ENCODE results near the gene ZFP36. TPM values are rescaled to one million over a fixed set of nuclear protein-coding genes. Genes with fewer than 3 reads are reported as not detected.

ZFP36 gene
- total and polyA plus RNA-seq, 5 donors from 2014 or later, result 89.8 to 1,400 (median 116) TPM

DNA sequence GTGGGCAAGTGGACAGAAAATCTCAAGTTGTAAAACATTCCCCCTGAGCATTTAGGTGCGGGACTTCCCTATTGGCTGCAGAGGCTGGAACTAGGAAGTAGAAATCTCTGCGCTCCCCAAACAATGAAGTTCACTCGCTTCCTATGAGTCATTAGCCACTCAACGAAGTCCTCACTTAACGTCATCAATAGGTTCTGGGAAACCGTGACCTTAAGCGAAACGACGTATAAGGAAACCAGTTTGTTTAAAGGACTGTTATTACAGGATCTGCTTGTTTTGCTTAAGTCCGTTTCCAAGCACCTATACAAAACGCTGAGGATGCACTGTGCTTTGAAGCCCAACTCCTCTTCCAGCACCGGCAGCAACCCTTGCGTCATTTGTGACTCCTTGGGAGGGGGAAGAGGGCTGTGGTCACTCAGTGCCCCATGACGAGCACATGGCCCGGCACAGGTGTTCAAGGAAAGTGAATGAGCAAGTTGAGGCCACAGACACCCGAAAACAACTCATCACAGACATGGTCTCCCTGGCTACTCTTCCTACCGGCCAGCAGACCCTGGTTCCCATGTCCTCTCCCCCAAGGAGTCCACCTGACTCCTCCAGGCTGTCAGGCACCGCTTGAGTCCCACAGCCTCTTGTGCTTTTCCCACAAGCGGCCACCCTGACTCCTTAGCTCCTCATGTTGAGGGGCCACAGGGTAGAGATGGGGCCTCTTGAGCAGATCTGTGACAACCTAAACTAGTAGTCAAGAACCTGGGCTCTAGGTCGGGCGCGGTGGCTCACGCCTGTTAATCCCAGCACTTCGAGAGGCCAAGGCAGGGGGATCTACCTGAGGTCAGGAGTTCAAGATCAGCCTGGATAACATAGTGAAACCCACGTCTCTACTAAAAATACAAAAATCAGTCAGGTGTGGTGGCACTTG lies 24.3 kb downstream of the ZFP36 start:
- H3K9me3 ChIP-seq (ENCODE audit: control insufficient read depth in 2 of 2, low read length in 2 of 2), result no peaks in the 10 kb centered on the region
- H3K4me1 ChIP-seq (ENCODE audit: control insufficient read depth, insufficient read depth, low read length, poor library complexity, severe bottlenecking), result peaks cover 28% of the 10 kb centered on the region
- H3K36me3 ChIP-seq (ENCODE audit: control insufficient read depth, insufficient read depth, low read length), result peaks cover 23% of the 10 kb centered on the region
- Mint-ChIP-seq H3K4me1 (peaks cover 0 to 53% (median 33%) of the 10 kb centered on the region in 4 donors), H3K4me3 (peak overlapping the region in 3 of 4 donors; percentile 21 to 90 (median 86)), H3K27me3 (peaks cover 2% of the 10 kb centered on the region), H3K36me3 (peaks cover 22% of the 10 kb centered on the region), H3K27ac (peak overlapping the region; percentile 47 to 89 (median 84)), H3K9me3 (no peaks in the 10 kb centered on the region)
- no peak overlapping the region for H3K4me3 ChIP-seq (ENCODE audit: low read depth, low read length)
- peak overlapping the region; percentile 82 for H3K27ac ChIP-seq (ENCODE audit: insufficient read depth, low read length, poor library complexity, severe bottlenecking)
- ATAC-seq (ENCODE audit: low read depth in 2 of 2) (peak; percentile 76 to 80), DNase-seq (peak; percentile 60 to 85 (median 72))
- H3K27me3 ChIP-seq (ENCODE audit: control insufficient read depth, insufficient read depth, low read length), result no peaks in the 10 kb centered on the region

- H3K27ac Mint-ChIP-seq, result peak overlapping the region in 2 of 3 donors; percentile 51 to 72
- H3K27me3 Mint-ChIP-seq, result peaks cover 4% of the 10 kb centered on the region
- H3K36me3 Mint-ChIP-seq, result peaks cover 19% of the 10 kb centered on the region
- no peak for DNase-seq
- Histone ChIP-seq H3K4me1 (ENCODE audit: control insufficient read depth, insufficient read depth, low read length, poor library complexity, severe bottlenecking) (peaks cover 35% of the 10 kb centered on the region), H3K36me3 (ENCODE audit: control insufficient read depth, insufficient read depth, low read length) (peaks cover 23% of the 10 kb centered on the region), H3K27ac (ENCODE audit: insufficient read depth, low read length, poor library complexity, severe bottlenecking) (no peak overlapping the region), H3K27me3 (ENCODE audit: control insufficient read depth, insufficient read depth, low read length) (no peaks in the 10 kb centered on the region), H3K4me3 (ENCODE audit: low read depth, low read length) (no peak overlapping the region), H3K9me3 (ENCODE audit: control insufficient read depth in 2 of 2, low read length in 2 of 2) (no peaks in the 10 kb centered on the region)
- no peak for ATAC-seq (ENCODE audit: low read depth in 2 of 2)
- H3K4me1 Mint-ChIP-seq, result peaks cover 0 to 57% (median 36%) of the 10 kb centered on the region in 4 donors
- H3K9me3 Mint-ChIP-seq, result peaks cover 0 to 2% (median 0%) of the 10 kb centered on the region in 7 donors
- H3K4me3 Mint-ChIP-seq, result peak overlapping the region; percentile 46 to 92 (median 63)
These were observed 26.0 kb downstream of the ZFP36 start for GRCh38 chr19:39432677-39433025.

GRCh38 chr19:39433480-39434079 lies 26.9 kb downstream of the ZFP36 start:
- Histone ChIP-seq H3K36me3 (ENCODE audit: control insufficient read depth, insufficient read depth, low read length) (peaks cover 23% of the 10 kb centered on the region), H3K27me3 (ENCODE audit: control insufficient read depth, insufficient read depth, low read length) (no peaks in the 10 kb centered on the region), H3K9me3 (ENCODE audit: control insufficient read depth in 2 of 2, low read length in 2 of 2) (no peaks in the 10 kb centered on the region), H3K4me3 (ENCODE audit: low read depth, low read length) (peak overlapping the region; percentile 90), H3K27ac (ENCODE audit: insufficient read depth, low read length, poor library complexity, severe bottlenecking) (no peak overlapping the region), H3K4me1 (ENCODE audit: control insufficient read depth, insufficient read depth, low read length, poor library complexity, severe bottlenecking) (peaks cover 35% of the 10 kb centered on the region)
- Mint-ChIP-seq H3K4me3 (peak overlapping the region; percentile 65 to 100 (median 96)), H3K27ac (peak overlapping the region; percentile 46 to 83 (median 72)), H3K9me3 (peaks cover 0 to 2% (median 0%) of the 10 kb centered on the region in 7 donors), H3K4me1 (peaks cover 0 to 57% (median 36%) of the 10 kb centered on the region in 4 donors), H3K36me3 (peaks cover 19% of the 10 kb centered on the region), H3K27me3 (peaks cover 4% of the 10 kb centered on the region)
- DNase-seq (no peak), ATAC-seq (ENCODE audit: low read depth in 2 of 2) (no peak)

DNA sequence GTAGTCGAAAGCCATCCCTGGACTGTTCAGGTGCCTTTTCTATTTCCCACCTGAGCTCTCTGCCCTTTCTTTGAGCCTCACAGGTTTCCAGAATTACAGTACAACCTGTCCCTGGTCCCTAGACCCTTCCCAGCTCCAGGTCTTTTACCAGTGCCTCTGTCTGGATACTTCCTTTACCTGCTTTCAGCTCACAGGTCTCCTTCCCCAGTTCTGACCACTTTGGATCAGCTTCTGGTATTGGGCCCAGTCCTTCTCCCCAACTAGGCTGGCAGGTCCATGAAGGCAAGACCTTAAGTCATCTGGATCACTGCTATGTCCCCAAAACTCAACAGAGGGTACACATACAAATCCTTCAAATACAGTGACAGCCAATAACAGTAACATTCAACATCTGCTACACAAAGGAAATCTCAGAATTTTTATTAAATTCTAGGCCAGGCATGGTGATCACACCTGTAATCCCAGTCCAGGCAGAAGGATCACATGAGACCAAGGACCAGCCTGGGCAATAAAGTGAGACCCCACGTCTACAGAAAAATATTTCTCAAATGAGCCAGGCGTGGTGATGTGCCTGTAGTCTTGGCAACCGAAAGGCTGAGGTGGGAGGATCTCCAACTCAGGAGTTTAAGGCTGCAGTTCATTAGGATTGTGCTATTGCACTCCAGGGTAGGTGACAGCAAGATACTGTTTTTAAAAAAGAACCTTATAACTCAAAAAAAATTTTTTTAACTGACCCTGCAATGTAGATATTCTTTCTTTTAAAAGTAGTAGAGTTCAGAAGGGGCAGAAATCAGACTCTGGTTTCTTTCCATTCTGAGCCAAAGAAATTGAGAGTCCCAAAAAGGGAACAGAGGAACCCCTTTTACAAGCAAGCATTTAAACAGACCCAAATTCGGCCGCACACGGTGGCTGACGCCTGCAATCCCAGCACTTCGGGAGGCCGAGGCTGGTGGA lies 27.8 kb downstream of the ZFP36 start:
- peaks cover 35% of the 10 kb centered on the region for H3K4me1 ChIP-seq (ENCODE audit: control insufficient read depth, insufficient read depth, low read length, poor library complexity, severe bottlenecking)
- no peak for ATAC-seq (ENCODE audit: low read depth in 2 of 2)
- H3K4me3 ChIP-seq (ENCODE audit: low read depth, low read length), result peak overlapping the region; percentile 90
- no peaks in the 10 kb centered on the region for H3K9me3 ChIP-seq (ENCODE audit: control insufficient read depth in 2 of 2, low read length in 2 of 2)
- DNase-seq, result no peak
- H3K36me3 ChIP-seq (ENCODE audit: control insufficient read depth, insufficient read depth, low read length), result peaks cover 23% of the 10 kb centered on the region
- Mint-ChIP-seq H3K27me3 (peaks cover 4% of the 10 kb centered on the region), H3K27ac (peak overlapping the region; percentile 72 to 99 (median 80)), H3K4me1 (peaks cover 0 to 57% (median 36%) of the 10 kb centered on the region in 4 donors), H3K4me3 (peak overlapping the region; percentile 85 to 100 (median 96)), H3K9me3 (peaks cover 0 to 2% (median 0%) of the 10 kb centered on the region in 7 donors), H3K36me3 (peaks cover 19% of the 10 kb centered on the region)
- H3K27me3 ChIP-seq (ENCODE audit: control insufficient read depth, insufficient read depth, low read length), result no peaks in the 10 kb centered on the region
- peak overlapping the region; percentile 90 for H3K27ac ChIP-seq (ENCODE audit: insufficient read depth, low read length, poor library complexity, severe bottlenecking)

- H3K36me3 Mint-ChIP-seq, result peaks cover 19% of the 10 kb centered on the region
- peak within 1 kb of the TSS; percentile 99 for H3K27ac Mint-ChIP-seq
- Histone ChIP-seq H3K9me3 (ENCODE audit: control insufficient read depth in 2 of 2, low read length in 2 of 2) (no peaks in the 10 kb centered on the region), H3K36me3 (ENCODE audit: control insufficient read depth, insufficient read depth, low read length) (peaks cover 23% of the 10 kb centered on the region), H3K4me1 (ENCODE audit: control insufficient read depth, insufficient read depth, low read length, poor library complexity, severe bottlenecking) (peaks cover 35% of the 10 kb centered on the region), H3K27me3 (ENCODE audit: control insufficient read depth, insufficient read depth, low read length) (no peaks in the 10 kb centered on the region), H3K4me3 (ENCODE audit: low read depth, low read length) (peak within 1 kb of the TSS; percentile 90), H3K27ac (ENCODE audit: insufficient read depth, low read length, poor library complexity, severe bottlenecking) (peak within 1 kb of the TSS; percentile 90)
- peak within 1 kb of the TSS; percentile 92 to 100 (median 99) for H3K4me3 Mint-ChIP-seq
- ATAC-seq (ENCODE audit: low read depth in 2 of 2) (peak; percentile 94 to 95), DNase-seq (peak; percentile 98 to 99 (median 99))
- peaks cover 4% of the 10 kb centered on the region for H3K27me3 Mint-ChIP-seq
- peaks cover 0 to 59% (median 34%) of the 10 kb centered on the region in 4 donors for H3K4me1 Mint-ChIP-seq
- H3K9me3 Mint-ChIP-seq, result peaks cover 0 to 2% (median 0%) of the 10 kb centered on the region in 7 donors
These were observed 29.1 kb downstream of the ZFP36 start, which contains the start of gene RPS16 for GRCh38 chr19:39435499-39436349. RPS16 (minus strand) TSS chr19:39435949; CDS start chr19:39435895, 54 bp downstream.

- peaks cover 0 to 2% (median 0%) of the 10 kb centered on the region in 7 donors for H3K9me3 Mint-ChIP-seq
- ATAC-seq (ENCODE audit: low read depth in 2 of 2) (no peak), DNase-seq (no peak)
- no peaks in the 10 kb centered on the region for H3K27me3 ChIP-seq (ENCODE audit: control insufficient read depth, insufficient read depth, low read length)
- no peaks in the 10 kb centered on the region for H3K9me3 ChIP-seq (ENCODE audit: control insufficient read depth in 2 of 2, low read length in 2 of 2)
- peak overlapping the region; percentile 92 to 100 (median 99) for H3K4me3 Mint-ChIP-seq
- peak overlapping the region; percentile 90 for H3K27ac ChIP-seq (ENCODE audit: insufficient read depth, low read length, poor library complexity, severe bottlenecking)
- peaks cover 4% of the 10 kb centered on the region for H3K27me3 Mint-ChIP-seq
- H3K36me3 ChIP-seq (ENCODE audit: control insufficient read depth, insufficient read depth, low read length), result peaks cover 23% of the 10 kb centered on the region
- H3K36me3 Mint-ChIP-seq, result peaks cover 19% of the 10 kb centered on the region
- peaks cover 0 to 53% (median 30%) of the 10 kb centered on the region in 4 donors for H3K4me1 Mint-ChIP-seq
- H3K27ac Mint-ChIP-seq, result peak overlapping the region; percentile 99
- peaks cover 29% of the 10 kb centered on the region for H3K4me1 ChIP-seq (ENCODE audit: control insufficient read depth, insufficient read depth, low read length, poor library complexity, severe bottlenecking)
- peak overlapping the region; percentile 84 for H3K4me3 ChIP-seq (ENCODE audit: low read depth, low read length)
These were observed 29.7 kb downstream of the ZFP36 start for GRCh38 chr19:39436350-39436716.
